TTC549 (cell line): ENCODE results near the gene ZBTB38.

Experiments
- FAIRE-seq: peaks from 2 replicates; lab custom pipeline; 2012; peaks lifted over from hg19 to GRCh38; lab: Jason Lieb, UNC

Gene ZBTB38

DNA sequence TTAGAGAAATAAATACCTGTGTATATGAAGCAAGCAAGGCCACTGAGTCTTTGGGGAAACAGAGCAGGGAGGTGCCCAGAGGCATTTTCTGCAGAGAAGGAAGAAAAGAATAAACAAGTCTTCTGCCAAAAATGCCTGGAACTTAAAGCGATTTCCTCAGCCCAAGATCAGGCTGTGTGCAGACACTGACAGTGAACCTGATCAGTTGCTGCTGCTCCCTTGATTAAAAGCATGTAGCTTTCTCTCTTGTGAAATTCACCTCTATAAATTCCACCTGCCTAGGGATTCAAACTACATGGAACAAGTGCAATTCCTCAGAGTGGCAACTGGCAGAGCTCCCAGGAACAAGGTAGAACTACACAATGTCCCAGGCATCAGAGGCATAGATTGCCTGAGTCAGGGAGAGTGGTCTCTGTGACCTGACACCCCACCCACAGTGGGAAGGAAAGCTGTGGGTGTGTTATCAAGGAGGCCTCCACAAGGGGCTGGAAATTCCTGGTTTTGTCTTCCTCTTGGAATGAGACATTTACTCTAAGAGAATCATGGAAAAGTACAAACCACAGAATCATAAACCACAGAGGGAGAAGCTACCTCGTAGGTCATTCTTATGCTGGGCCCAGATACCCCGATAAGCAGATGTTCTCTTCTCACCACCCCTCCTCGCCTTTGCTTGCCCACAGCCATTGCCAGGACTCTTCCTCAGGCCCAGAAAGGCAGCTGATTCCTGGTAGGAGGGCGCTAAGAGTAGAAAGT, 1.8 kb upstream of the ZBTB38 start:
- no peak for FAIRE-seq

- no peak for FAIRE-seq
Measured at GRCh38 chr3:141367038-141367730, 1.1 kb upstream of the ZBTB38 start.

- no peak for FAIRE-seq
Measured at GRCh38 chr3:141368925-141369794, 856 bp downstream of the ZBTB38 start.

- peak; percentile 79 for FAIRE-seq
Measured at GRCh38 chr3:141370065-141370533, 1.8 kb downstream of the ZBTB38 start.

GRCh38 chr3:141371882-141372281, 3.6 kb downstream of the ZBTB38 start:
- no peak for FAIRE-seq

- no peak for FAIRE-seq
Measured at GRCh38 chr3:141372656-141373055, 4.4 kb downstream of the ZBTB38 start.

- FAIRE-seq = no peak
Measured at GRCh38 chr3:141373232-141373631, 4.9 kb downstream of the ZBTB38 start.

- FAIRE-seq = no peak
Measured at GRCh38 chr3:141373768-141374526, 5.6 kb downstream of the ZBTB38 start.

DNA sequence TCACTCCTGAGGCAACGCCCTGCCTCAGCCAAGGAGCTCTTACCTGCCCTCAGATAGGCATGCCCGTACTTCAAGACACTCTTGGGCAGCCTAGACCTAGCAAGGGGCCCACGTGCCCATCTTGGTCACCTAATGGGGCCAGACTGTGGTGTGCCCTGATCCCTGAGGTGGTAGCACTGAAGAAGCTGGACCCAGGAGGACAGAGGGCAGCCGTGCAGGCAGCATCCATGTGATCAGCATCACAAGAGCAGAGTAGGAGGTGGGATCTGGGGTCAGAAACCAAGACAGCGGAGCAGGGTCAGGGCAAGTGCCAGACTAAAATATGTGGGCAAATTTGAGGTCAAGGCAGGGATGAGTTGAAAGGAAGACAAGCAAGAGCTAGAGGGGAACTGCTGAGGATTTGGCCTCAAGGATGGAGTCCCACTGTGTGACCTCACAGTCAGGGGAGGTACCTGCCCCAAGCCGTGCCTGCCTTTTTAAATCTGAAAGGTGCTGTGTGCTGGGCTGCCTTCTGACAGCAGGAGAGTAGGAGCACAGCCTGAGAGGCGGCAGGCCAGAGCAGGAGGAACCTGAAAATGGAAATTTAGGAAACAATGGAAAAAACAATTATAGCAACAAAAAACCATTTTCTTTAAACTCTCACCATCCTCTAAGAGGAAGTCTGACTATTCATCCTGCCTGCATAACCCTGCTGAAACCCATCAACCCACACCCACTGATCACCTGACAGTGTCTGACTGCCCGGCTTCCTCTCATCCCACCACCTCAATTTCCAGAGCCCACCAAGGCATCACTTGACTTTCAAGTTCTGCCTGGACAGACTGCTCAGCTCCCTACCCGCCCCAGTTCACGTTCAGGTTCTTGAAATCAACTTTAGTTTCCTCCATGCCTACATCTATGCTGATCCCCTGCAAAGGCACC, 7.3 kb downstream of the ZBTB38 start:
- no peak for FAIRE-seq

DNA sequence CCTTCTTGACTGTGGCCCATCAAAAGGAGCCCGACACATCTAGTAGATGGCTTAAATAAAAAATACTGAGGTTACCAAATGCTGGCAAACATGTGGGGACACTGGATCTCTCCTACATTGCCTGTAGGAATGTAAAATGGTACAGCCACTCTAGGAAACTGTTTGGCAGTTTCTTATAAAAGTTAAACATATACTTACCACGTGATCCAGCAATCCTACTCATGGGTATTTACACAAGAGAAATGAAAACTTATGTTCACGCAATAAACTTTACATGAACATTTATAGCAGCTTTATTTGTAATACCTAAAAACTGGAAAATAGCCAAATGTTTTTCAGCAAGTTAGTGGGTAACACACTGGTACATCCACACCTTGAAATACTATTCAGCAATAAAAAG, 9.1 kb downstream of the ZBTB38 start:
- FAIRE-seq = no peak

DNA sequence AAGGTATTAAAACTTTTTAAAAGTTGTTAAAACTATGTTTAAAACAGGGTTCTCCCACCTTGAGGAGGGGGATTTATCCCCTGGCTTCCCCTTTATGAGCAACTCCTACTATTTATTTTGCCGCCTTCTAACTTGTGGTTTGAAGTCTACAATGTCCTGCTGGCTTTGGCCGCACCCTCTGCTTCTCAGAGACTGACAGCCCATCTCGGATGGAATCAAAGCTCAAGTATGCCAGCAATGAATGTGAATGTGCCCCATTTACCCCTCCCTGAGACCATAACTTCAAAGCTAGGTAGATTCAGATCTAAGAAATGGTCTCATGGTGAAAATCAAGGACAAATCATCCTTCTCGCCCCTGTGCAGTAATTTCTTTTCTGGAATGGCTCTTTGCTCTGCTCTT, 10.3 kb downstream of the ZBTB38 start:
- FAIRE-seq = no peak

DNA sequence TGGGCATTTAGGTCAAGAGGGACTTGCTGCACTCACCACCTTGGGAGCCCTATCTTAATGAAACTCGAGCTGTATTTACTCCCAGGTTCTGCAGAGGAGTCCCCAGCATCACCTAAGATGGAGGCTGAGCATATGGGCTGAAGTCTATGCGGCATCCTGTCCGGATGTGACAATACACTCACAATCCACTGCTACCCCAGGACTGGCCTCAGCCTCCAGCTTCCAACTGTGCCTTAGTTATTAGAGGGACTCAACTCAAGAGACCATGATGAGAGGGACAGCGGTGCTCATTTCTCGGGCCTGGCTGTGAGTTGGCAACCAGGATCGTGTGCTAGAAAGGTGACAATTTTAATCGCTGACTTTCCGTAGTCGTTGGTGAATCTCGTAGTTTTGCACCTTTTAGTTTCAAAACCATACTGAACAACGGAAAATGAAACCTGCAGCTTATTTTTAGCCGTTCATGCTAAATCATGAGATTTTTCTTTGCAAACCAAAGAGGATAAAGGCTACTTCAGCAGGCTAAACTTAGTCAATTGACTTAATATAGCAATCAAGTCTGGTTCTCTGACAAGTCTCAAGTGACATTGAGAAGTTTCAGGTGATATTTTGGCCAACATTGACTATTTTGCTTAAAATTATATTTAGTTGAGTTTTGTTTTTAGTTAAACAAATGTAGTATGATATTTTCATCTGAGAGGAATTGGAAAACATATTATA, 11.1 kb downstream of the ZBTB38 start:
- FAIRE-seq = no peak

DNA sequence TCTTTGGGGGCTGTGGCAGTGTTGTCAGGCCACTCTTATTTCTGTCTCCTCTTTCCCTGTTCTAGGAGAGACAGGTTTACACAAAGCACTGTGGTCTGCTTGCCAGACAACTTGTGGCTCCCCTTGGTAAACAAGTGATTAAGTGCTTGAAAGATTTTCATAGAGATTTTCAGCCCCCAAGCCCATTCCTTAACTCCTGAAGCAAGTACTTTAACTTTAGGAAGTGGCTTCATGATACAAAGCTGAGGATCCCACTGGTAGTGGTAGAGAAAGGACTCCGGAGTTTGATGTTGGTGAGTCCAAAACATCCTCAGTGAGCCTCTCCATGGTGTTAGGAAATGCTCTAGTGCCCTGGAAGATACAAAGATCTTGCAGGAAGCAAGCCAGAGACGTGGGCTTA, 12.0 kb downstream of the ZBTB38 start:
- no peak for FAIRE-seq

- FAIRE-seq = no peak
Measured at GRCh38 chr3:141380987-141381386, 12.7 kb downstream of the ZBTB38 start.

DNA sequence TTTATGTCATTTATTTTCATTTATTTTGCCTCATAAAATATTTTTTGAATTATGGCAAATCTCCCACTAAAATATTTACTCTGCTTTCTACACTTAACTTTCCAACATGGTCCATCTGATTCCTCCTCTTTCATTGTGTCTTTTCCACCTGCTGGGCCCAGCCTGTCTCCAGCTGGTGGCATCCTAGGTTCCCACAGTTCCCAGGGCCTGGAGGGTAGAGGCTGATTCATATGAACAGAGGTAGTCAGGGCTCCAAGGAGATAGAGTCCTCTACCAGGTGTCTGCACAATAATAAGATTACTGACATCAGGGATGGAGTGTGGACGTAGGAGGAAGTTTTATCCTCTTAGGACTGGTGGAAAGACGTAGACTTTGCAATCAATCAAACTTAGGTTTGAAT, 14.3 kb downstream of the ZBTB38 start:
- no peak for FAIRE-seq

DNA sequence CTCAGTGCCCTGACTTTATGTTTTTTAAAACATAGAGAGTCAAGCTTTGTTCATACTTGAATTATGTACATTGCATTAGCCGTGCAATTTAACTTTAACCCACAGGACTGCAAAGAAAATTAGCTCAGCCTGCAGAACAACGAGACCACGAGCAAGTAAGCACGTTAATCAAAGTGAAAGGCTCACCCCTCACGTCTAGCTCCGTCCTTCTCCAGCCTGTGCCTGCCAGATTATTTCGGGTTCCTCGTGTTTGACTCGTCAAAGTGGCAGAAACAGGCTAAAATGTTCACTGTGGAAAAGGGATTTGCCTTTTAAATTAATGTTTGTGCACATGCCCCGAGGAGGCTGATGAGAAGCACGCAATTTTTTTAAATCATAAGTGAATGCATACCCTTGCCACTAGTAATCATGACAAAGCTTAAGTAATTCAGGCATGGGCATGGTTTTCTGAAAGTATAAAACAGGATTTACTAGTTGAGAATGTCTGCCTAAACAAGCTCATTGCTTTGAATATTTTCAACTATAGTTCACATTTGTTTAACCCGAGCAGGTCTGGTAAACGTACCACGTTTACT, 15.3 kb downstream of the ZBTB38 start:
- FAIRE-seq = no peak

- no peak for FAIRE-seq
Measured at GRCh38 chr3:141384157-141384556, 15.9 kb downstream of the ZBTB38 start.

- no peak for FAIRE-seq
Measured at GRCh38 chr3:141384575-141384974, 16.3 kb downstream of the ZBTB38 start.

GRCh38 chr3:141385406-141386125, 17.3 kb downstream of the ZBTB38 start:
- no peak for FAIRE-seq
